ENCODE results near the gene KAT2B. TPM values are rescaled to one million over a fixed set of nuclear protein-coding genes. Genes with fewer than 3 reads are reported as not detected.

Gene KAT2B
- total RNA-seq, 1 experiment from 2014 or later = 3.7 TPM

- Histone ChIP-seq H3K36me3 (ENCODE audit: control insufficient read depth in 1 of 2, insufficient read depth in 2 of 2, low read length in 2 of 2) (no peaks in the 10 kb centered on the region), H3K9me3 (ENCODE audit: control insufficient read depth in 1 of 2, insufficient read depth in 1 of 2, low read depth in 1 of 2, low read length in 2 of 2) (no peaks in the 10 kb centered on the region), H3K4me2 (ENCODE audit: low read length) (no peak overlapping the region), H3K4me1 (ENCODE audit: control insufficient read depth in 1 of 2, insufficient read depth in 2 of 2, low read length in 2 of 2) (no peaks in the 10 kb centered on the region), H4K20me1 (ENCODE audit: insufficient read depth) (no peaks in the 10 kb centered on the region), H3K4me3 (replicated peaks in 1 of 2; ENCODE audit: low read depth in 1 of 2, low read length in 2 of 2) (no peak overlapping the region), H3K79me2 (ENCODE audit: insufficient read depth, low read length) (no peaks in the 10 kb centered on the region), H3K9ac (ENCODE audit: low read length) (no peak overlapping the region), H2AFZ (ENCODE audit: low read depth, low read length, poor library complexity, severe bottlenecking) (no peak overlapping the region), H3K27ac (ENCODE audit: low read depth, low read length) (no peak overlapping the region), H3K9me2 (ENCODE audit: insufficient read depth) (no peaks in the 10 kb centered on the region), H3K27me3 (ENCODE audit: insufficient read depth, low read length) (no peaks in the 10 kb centered on the region)
- BruUV-seq (replicated peaks) = no TSS peak
- TF ChIP-seq SP1 (IDR thresholded peaks at IDR 0.05; ENCODE audit: low read depth) = no peak
- no peak for TF ChIP-seq MAX (IDR thresholded peaks at IDR 0.05)
- TF ChIP-seq REST (IDR thresholded peaks at IDR 0.05; ENCODE audit: low read depth) = no peak
- no peak for TF ChIP-seq YY1 (IDR thresholded peaks at IDR 0.05; ENCODE audit: extremely low read depth, insufficient replicate concordance, low read depth, low read length)
- no peak for TF ChIP-seq SIN3A (IDR thresholded peaks at IDR 0.05; ENCODE audit: low read depth)
- intact Hi-C loops (cut with micrococcal nuclease) = no loop called here
- no peak for DNase-seq (ENCODE audit: low read depth, low spot score)
- no peak for ATAC-seq
- ChIA-PET RAD21 (ENCODE audit: low non-redundant PET in 1 of 2, low total read pairs in 2 of 2, uncharacterized antibody in 2 of 2, unreplicated experiment in 2 of 2) (no interaction called here), POLR2A (no interaction called here), CTCF (no interaction called here)
Observed at GRCh38 chr3:20136231-20136630, 96.0 kb downstream of the KAT2B start.

DNA sequence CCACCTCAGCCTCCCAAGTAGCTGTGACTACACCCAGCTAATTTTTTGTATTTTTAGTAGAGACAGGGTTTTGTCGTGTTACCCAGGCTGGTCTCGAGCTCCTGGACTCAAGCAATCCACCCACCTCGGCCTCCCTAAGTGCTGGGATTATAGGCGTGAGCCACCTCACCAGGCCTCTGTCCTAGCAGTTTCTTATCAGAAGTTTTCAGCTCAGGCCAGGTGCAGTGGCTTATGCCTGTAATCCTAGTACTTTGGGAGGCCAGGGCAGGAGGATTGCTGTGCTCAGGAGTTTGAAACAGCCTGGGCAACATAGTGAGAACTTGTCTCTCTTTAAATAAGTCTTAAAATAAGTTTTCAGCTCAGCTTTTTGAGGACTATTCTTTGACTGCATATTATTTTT is 97.4 kb downstream of the KAT2B start:
- no peak for ATAC-seq
- Histone ChIP-seq H3K9me2 (ENCODE audit: insufficient read depth) (no peaks in the 10 kb centered on the region), H3K4me2 (ENCODE audit: low read length) (no peak overlapping the region), H2AFZ (ENCODE audit: low read depth, low read length, poor library complexity, severe bottlenecking) (no peak overlapping the region), H3K27me3 (ENCODE audit: insufficient read depth, low read length) (no peaks in the 10 kb centered on the region), H3K27ac (ENCODE audit: low read depth, low read length) (no peak overlapping the region), H3K79me2 (ENCODE audit: insufficient read depth, low read length) (no peaks in the 10 kb centered on the region), H4K20me1 (ENCODE audit: insufficient read depth) (no peaks in the 10 kb centered on the region), H3K4me1 (ENCODE audit: control insufficient read depth in 1 of 2, insufficient read depth in 2 of 2, low read length in 2 of 2) (no peaks in the 10 kb centered on the region), H3K36me3 (ENCODE audit: control insufficient read depth in 1 of 2, insufficient read depth in 2 of 2, low read length in 2 of 2) (no peaks in the 10 kb centered on the region), H3K9me3 (ENCODE audit: control insufficient read depth in 1 of 2, insufficient read depth in 1 of 2, low read depth in 1 of 2, low read length in 2 of 2) (no peaks in the 10 kb centered on the region), H3K9ac (ENCODE audit: low read length) (no peak overlapping the region), H3K4me3 (replicated peaks in 1 of 2; ENCODE audit: low read depth in 1 of 2, low read length in 2 of 2) (no peak overlapping the region)
- BruUV-seq (replicated peaks) = no TSS peak
- ChIA-PET CTCF (no interaction called here), POLR2A (interaction anchor here (0.6 kb wide), 1 partner anchor 11 kb away, joined by 3 read pairs; no protein-coding TSS in a partner anchor), RAD21 (ENCODE audit: low non-redundant PET in 1 of 2, low total read pairs in 2 of 2, uncharacterized antibody in 2 of 2, unreplicated experiment in 2 of 2) (no interaction called here)
- intact Hi-C loops (cut with micrococcal nuclease) = no loop called here
- DNase-seq (ENCODE audit: low read depth, low spot score) = no peak
- TF ChIP-seq SRF (IDR thresholded peaks at IDR 0.05; ENCODE audit: low read depth) (no peak), YY1 (IDR thresholded peaks at IDR 0.05; ENCODE audit: extremely low read depth, insufficient replicate concordance, low read depth, low read length) (no peak), SIN3A (IDR thresholded peaks at IDR 0.05; ENCODE audit: low read depth) (no peak), EGR1 (IDR thresholded peaks at IDR 0.05; ENCODE audit: low read depth) (no peak), REST (IDR thresholded peaks at IDR 0.05; ENCODE audit: low read depth) (no peak), EZH2 (IDR thresholded peaks at IDR 0.05) (no peak), FOSL1 (IDR thresholded peaks at IDR 0.05; ENCODE audit: low read depth) (no peak), POLR2AphosphoS5 (IDR thresholded peaks at IDR 0.05; ENCODE audit: low read depth, low read length) (no peak), ELF1 (IDR thresholded peaks at IDR 0.05; ENCODE audit: borderline replicate concordance, low read depth) (no peak), MAX (IDR thresholded peaks at IDR 0.05) (no peak)
- TF ChIP-seq, protein P1, sequence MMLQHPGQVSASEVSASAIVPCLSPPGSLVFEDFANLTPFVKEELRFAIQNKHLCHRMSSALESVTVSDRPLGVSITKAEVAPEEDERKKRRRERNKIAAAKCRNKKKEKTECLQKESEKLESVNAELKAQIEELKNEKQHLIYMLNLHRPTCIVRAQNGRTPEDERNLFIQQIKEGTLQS (IDR thresholded peaks at IDR 0.05) = no peak
